ENCODE results near the gene NRM.
"Not testable (repeated sequence)": the region's sequence is repeated elsewhere in the genome, so short reads cannot be mapped to it uniquely, and the experiment has no call there.

Gene NRM

DNA sequence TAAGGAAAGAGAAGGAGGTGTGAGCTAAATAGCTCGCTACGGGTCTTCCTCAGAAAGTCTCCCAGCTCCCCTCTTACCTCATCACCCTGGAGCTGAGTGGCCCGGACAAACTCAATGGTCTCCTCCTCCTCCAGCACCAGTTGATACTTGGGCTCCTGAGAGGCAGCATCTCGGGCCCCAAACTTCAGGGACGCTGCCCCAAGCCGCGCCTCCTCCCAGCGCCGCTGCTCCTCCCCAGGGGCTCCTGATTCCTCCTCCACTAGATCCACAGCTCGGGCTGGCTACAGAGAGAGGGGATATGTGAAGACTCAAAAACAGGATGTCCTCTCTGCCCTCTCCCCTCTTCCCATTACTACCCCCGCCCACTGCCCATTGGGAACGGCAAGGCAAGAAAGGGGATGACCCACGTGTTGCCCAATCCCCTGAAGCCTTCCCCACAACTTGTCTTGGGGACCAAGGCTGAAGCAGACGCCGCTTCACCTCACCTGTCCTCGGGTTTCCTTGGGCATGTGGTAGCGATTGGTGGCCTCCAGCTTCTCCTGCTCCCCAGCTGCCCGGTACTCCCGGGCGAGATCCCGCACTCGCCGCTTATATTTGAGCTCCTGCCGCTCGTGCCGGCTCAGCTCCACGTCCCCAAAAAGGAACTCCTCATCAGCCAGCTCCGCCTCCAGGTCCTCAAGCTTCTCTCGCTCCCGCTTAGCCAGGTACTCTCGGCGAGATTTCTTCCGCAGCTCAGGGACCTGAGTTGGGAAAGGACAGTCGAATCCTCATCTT, 25.6 kb downstream of the NRM start:
- no peak for DNase-seq

DNA sequence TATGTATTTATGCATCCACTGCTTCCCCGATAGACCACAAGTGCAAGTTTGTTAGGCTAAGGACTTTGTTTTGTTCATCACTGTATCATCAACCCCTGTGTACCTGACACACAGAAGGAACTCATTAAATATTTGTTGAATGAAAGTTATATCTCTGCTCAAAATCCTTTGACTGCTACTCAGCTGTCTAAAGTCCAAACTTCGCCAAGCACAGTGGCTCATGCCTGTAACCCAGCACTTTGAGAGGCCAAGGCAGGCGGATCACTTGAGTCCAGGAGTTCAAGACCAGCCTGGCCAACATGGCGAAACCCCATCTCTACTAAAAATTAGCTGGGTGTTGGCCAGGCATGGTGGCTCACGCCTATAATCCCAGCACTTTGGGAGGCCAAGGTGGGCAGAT, 32.9 kb downstream of the NRM start:
- not testable (repeated sequence) for DNase-seq

DNA sequence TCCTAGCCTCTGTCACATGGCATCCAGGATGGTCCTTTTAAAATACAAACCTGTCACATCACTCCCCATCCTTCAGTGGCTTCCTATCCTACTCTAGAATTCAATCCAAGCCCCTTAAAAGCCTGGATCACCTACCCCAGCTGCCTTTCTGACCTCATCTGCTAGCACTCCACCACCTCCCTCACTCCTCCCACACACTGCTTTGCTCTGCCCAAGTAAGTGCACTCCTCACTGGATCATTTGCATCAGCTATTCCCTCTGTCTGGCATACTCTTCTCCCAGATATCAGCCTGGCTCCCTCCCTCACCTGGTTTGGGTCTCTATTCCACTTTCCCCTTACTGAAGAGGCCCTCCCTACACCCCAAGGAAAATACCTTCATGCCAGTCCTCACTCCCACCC, 33.3 kb downstream of the NRM start:
- no peak for DNase-seq

GRCh38 chr6:30656513-30656912, 34.3 kb downstream of the NRM start:
- peak in 1 of 2 donors; percentile 48 for DNase-seq

- no peak for DNase-seq
Measured at GRCh38 chr6:30655743-30656094, 35.1 kb downstream of the NRM start.

DNA sequence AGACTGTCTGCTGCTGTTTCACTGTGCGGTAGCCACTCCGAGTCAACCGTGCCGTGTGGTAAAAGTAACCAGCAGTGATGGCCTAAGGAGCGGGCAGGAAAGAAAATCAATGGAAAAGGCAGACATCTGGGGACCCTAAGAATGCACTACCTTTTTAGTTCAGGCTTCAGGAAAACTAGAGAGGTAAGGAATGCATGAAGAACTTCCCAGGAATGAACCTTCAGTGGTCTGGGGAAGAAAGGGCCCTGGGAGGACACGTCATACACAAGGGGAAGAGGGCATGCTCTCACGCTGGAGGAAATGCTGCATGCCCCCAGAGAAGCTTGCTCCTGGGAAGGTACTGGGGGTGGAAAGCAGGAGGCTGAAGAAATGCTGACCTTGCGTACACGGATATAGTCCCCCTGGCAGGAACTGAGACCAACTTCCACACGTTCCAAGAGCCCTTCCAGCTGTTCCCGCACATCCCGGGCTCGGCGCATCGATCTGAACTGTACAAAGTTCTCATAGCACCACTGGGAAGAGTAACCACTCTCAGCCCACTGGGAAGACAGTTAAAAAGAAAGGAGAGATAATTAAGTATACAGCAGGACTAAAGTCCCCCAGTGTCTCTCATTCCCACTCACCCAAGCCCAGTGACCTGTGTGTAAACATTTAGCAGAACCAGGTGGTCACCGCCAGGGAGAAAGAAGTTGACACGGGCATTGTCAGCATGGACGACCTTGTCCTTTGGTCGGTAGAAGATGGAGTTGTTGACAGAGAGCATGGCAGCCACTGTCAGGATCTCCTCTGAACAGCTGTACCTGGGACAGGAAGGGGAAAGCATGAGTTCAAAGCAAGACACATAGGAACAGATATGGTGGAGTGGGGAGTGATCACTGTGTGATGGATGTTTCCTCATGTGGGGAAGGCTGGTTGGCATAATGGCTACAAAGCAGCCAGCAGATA, 35.7 kb downstream of the NRM start:
- DNase-seq, result no peak

DNA sequence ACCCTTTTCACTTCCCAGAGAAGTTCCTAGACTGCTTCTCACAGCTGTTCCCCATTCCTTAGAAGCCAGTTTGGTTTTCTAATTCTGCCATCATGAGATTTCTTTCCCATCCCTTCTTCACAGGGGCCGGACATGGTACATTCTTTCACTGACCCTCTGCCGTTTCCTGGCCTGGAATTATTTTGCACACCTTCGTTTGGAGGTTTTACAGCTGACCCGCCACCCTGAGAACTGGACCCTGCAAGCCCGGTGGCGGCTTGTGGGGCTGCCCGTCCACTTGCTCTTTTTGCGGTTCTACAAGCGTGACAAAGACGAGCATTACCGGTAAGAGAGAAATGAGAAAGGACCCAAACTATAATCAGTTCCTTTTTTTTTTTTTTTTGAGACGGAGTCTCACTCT, 39.6 kb downstream of the NRM start:
- DNase-seq, result no peak

DNA sequence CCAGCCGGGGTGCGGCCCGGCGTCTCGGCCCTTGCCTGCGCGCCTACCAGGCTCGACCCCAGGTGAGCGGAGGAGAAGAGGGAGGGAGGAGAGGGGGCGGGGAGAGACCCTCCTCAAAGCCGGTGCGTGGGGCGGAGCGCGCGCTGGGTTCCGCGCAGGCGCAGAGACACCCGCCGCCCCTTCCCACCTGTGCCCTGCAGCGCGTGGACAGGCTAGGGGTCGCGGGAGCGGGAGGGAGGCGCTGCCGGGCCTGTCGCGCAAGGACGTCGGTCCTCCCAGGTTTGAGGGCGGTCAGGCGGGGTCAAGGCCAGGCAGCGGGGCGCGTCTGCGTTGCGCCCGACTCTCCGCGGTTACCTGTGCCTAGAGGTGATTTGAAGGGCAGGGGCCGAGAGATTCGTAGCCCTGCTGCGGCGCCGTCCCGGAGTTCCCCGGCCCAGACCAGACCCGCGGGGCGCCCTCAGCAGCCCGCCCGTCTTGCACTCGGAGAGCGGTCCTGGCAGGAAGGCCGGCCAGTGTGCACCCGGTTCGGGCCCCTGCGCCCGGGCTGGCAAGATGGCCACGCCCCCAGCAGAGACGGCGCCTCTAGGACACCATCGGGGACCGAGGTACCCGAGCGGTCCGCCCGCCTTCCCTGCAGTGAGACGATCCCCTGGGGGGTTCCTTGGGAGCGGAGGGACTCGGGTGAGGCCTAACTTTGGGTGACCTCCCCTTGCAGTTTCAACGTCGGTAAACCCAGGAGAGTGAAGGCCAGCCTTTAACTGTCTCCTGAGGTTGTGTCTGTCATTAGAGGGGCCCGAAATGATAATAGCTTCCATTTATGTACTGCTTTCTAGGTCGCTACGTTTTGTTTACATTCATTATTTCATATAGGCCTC, 43.3 kb downstream of the NRM start:
- DNase-seq, result peak; percentile 75

DNA sequence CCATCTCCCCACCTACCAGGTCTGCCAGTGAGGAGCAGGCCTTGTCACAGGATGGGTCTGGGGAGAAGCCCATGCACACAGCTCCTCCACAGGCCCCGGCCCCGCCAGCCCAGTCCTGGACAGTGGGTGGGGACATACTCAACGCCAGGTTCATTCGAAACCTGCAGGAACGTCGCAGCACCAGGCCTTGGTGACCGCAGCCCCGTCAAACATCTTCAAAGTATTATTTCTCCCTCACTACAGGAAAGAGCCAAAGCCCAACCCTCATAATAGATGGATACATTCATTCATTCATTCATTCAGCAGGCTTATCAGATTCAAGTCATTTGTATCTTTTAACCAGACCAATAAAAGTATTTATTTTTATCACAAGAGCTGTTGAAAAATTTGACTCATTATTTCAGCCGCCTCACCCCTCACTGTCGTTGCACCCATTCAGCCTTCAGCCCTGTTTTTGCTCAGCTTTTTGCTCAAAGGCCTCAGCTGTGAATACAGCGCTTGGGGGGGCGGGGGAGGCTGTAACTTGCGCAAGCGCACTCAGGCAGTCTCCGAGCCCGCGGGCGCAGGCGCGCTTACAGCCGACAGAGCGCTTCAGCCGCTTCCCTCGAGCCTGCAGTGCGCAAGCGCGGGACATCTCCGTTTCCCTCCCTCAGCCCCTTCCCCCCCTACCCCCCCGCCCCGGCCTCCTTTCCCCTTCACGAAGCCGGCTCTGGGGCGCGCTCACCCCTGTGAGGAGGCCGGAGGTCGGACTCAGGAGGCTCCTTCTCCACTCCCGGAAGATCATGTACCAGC, 44.1 kb downstream of the NRM start, which contains the start of gene C6orf136:
TSS of gene C6orf136 (plus strand) at position 684 of the 792 bp plus-strand sequence. CDS start at position 783, 99 bp downstream.
- peak; percentile 95 to 97 for DNase-seq

- DNase-seq, result no peak
Measured at GRCh38 chr6:30645989-30646388, 44.8 kb downstream of the NRM start.

DNA sequence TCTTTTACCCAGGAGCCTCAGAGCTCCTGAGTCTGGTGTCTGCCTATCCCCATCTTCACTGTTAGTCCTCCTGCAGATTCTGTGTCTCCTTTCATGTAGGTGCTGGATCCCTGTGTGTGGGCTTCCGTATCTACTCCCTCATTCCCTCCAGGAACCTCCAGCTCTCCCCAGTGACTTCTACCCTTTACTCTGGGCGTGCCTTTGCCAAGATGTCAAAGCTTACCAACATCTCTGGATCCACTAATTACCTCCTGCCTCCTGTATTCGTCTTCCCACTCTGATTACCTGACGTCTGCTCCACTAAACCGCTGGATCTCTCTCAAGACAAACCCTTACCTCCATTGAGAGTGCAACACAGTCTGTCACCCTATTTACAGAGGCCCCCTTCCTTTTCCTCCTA, 46.0 kb downstream of the NRM start:
- DNase-seq, result no peak

DNA sequence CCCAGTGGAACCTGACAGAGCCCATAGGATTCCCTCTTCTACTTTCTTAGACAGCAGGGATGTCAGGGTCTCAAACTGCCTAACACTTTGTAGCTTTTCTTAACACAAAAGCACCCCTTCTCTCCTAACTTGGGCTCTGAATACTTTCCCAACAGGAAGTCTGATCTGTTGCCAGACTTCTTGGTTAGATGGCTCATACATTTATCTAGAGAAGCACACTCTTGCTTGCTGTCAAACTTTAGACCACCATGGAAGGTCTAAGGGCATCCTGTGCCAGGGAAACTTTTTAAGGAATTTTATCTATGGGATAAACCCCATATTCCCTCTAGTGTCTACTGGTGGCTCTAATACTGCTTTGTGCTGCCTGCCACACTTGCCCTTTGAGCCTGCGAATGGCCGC, 47.1 kb downstream of the NRM start:
- DNase-seq, result no peak

- no peak for DNase-seq
Measured at GRCh38 chr6:30641048-30641447, 49.7 kb downstream of the NRM start.

DNA sequence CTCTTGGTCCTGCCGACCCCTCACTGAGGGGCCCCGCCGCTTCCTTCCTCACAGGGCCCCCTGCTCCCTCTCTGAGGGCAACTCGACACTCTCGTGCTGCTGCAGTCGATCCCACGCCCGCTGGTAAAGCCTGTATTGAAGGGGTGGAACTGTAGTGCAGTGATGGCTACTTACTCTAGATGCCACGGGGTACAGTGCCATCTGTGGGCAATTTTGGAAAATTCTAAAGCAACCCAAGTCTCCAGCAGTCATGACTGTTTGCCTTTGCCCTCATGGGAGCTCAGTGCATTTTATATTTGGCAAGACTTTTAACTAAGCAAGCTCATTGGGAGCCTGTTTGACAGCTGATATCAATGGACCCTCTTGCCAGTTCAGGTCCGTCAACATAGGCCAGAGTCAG, 50.3 kb downstream of the NRM start:
- DNase-seq, result no peak

Measured in CD4-positive, alpha-beta T cell treated with Interleukin-4 for 1 hour (primary cell).